ENCODE measurements around the gene TTC7B. TPM values are rescaled to one million over a fixed set of nuclear protein-coding genes. Genes with fewer than 3 reads are reported as not detected.

TTC7B gene
- total RNA-seq, 4 donors from 2014 or later, result 19.1 to 87.6 (median 22.1) TPM

GRCh38 chr14:90517076-90517841, 299.0 kb downstream of the TTC7B start:
- WGBS, 2 donors, result 55 to 60% methylated on average over 14 of the region's 15 CpGs
- DNase-seq, result peak; percentile 88 to 89
- Histone ChIP-seq H3K36me3 (no peaks in the 10 kb centered on the region), H3K9me3 (no peaks in the 10 kb centered on the region), H3K4me1 (peaks cover 48 to 60% of the 10 kb centered on the region in 2 donors), H3K27ac (peak overlapping the region; percentile 3 to 54 (median 38)), H3K4me3 (replicated peaks in 1 of 3) (no peak overlapping the region), H3K27me3 (no peaks in the 10 kb centered on the region)
- TF ChIP-seq POLR2A (IDR thresholded peaks at IDR 0.05), result no peak
- intact Hi-C loops (cut with DNase I), result loop anchor here (10.0 kb wide), 2 partner anchors 112 to 178 kb away; no protein-coding TSS in a partner anchor

GRCh38 chr14:90514566-90514965, 301.7 kb downstream of the TTC7B start:
- Histone ChIP-seq H3K4me3 (replicated peaks in 1 of 3) (no peak overlapping the region), H3K36me3 (no peaks in the 10 kb centered on the region), H3K9me3 (no peaks in the 10 kb centered on the region), H3K27me3 (no peaks in the 10 kb centered on the region), H3K27ac (peak overlapping the region in 2 of 3 donors; percentile 65 to 68), H3K4me1 (peaks cover 44 to 60% of the 10 kb centered on the region in 2 donors)
- no peak for DNase-seq
- WGBS, 2 donors, result 81% methylated on average over 4 of the region's 4 CpGs
- TF ChIP-seq, protein P1, sequence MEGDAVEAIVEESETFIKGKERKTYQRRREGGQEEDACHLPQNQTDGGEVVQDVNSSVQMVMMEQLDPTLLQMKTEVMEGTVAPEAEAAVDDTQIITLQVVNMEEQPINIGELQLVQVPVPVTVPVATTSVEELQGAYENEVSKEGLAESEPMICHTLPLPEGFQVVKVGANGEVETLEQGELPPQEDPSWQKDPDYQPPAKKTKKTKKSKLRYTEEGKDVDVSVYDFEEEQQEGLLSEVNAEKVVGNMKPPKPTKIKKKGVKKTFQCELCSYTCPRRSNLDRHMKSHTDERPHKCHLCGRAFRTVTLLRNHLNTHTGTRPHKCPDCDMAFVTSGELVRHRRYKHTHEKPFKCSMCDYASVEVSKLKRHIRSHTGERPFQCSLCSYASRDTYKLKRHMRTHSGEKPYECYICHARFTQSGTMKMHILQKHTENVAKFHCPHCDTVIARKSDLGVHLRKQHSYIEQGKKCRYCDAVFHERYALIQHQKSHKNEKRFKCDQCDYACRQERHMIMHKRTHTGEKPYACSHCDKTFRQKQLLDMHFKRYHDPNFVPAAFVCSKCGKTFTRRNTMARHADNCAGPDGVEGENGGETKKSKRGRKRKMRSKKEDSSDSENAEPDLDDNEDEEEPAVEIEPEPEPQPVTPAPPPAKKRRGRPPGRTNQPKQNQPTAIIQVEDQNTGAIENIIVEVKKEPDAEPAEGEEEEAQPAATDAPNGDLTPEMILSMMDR (IDR thresholded peaks at IDR 0.05), result no peak
- TF ChIP-seq POLR2A (IDR thresholded peaks at IDR 0.05), result no peak
- intact Hi-C loops (cut with DNase I), result loop anchor here (10.0 kb wide), 2 partner anchors 110 to 180 kb away; no protein-coding TSS in a partner anchor

- TF ChIP-seq, protein P1 (IDR thresholded peaks at IDR 0.05), result no peak
- TF ChIP-seq POLR2A (IDR thresholded peaks at IDR 0.05), result no peak
- Histone ChIP-seq H3K36me3 (no peaks in the 10 kb centered on the region), H3K27me3 (no peaks in the 10 kb centered on the region), H3K9me3 (no peaks in the 10 kb centered on the region), H3K4me1 (peaks cover 48 to 65% of the 10 kb centered on the region in 2 donors), H3K4me3 (replicated peaks in 1 of 3) (no peak overlapping the region), H3K27ac (peak overlapping the region; percentile 65 to 91 (median 68))
- DNase-seq, result no peak
- intact Hi-C loops (cut with DNase I), result loop anchor here (10.0 kb wide), 2 partner anchors 109 to 181 kb away; no protein-coding TSS in a partner anchor
- WGBS, 2 donors, result 73 to 84% methylated on average over 15 of the region's 15 CpGs
Measured at GRCh38 chr14:90514015-90514398, 302.2 kb downstream of the TTC7B start.

- intact Hi-C loops (cut with DNase I), result loop anchor here (10.0 kb wide), 2 partner anchors 109 to 181 kb away; no protein-coding TSS in a partner anchor
- peak; percentile 95 to 96 for DNase-seq
- H3K27ac ChIP-seq, result peak overlapping the region; percentile 79 to 91 (median 85)
- peaks cover 48 to 69% of the 10 kb centered on the region in 2 donors for H3K4me1 ChIP-seq
- H3K4me3 ChIP-seq (replicated peaks in 1 of 3), result no peak overlapping the region
- WGBS, 2 donors, result 44 to 55% methylated on average over 9 to 10 of the region's 16 CpGs
- no peaks in the 10 kb centered on the region for H3K36me3 ChIP-seq
- TF ChIP-seq, protein P1 (IDR thresholded peaks at IDR 0.05), result peak in 1 of 6 experiments; percentile 3
- peak in 1 of 2 donors; percentile 29 for TF ChIP-seq POLR2A (IDR thresholded peaks at IDR 0.05)
- H3K27me3 ChIP-seq, result no peaks in the 10 kb centered on the region
- H3K9me3 ChIP-seq, result no peaks in the 10 kb centered on the region
Measured at GRCh38 chr14:90513161-90514014, 302.8 kb downstream of the TTC7B start.

DNA sequence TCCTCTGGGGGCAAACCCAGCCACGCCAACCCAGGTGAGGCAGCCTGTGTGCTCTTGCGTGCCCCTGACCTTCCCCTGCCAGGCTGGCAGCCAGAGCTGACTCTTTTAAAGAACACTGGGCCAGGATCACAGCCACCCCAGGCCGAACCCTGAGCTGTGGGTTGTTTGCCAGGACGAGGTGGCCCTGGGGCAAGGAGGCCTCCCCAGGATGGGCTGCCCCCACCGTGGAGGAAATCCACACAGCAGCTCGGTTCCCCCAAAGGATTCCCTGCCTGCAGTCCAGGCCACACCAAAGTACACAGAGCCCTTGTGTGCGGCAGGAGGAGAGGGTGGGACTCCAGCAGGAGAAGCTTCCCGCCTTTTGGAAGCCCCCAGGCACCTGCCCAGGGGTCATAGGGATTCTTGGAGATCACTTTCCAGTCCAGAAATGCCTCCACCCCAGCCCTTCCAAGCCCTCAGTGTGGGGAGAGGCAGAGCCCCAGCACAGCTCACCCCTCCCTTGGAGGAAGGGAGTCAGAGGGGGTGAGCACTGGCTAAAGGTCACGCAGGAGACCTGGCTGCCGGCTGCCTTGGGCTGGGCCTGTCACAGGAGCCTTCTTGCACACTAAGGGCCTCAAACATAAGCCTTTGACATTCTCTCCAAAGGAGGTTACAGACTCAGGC, 303.8 kb downstream of the TTC7B start:
- no peak overlapping the region for H3K4me3 ChIP-seq (replicated peaks in 1 of 3)
- intact Hi-C loops (cut with DNase I), result loop anchor here (10.0 kb wide), 2 partner anchors 108 to 182 kb away; no protein-coding TSS in a partner anchor
- peak; percentile 49 to 64 for DNase-seq
- H3K9me3 ChIP-seq, result no peaks in the 10 kb centered on the region
- TF ChIP-seq, protein P1 (IDR thresholded peaks at IDR 0.05), result no peak
- no peak for TF ChIP-seq POLR2A (IDR thresholded peaks at IDR 0.05)
- peak overlapping the region; percentile 79 to 91 (median 85) for H3K27ac ChIP-seq
- no peaks in the 10 kb centered on the region for H3K36me3 ChIP-seq
- H3K27me3 ChIP-seq, result no peaks in the 10 kb centered on the region
- 38 to 58% methylated on average over 2 of the region's 10 CpGs for WGBS, 2 donors
- peaks cover 40 to 60% of the 10 kb centered on the region in 2 donors for H3K4me1 ChIP-seq
